Activated CD4-positive, alpha-beta memory T cell treated with anti-CD3 and anti-CD28 coated beads, Interleukin-2, amount 10 ng/mL, durations not matched to agents 7 days and 5 days (primary cell): ENCODE data around the gene NCLN. TPM values are rescaled to one million over a fixed set of nuclear protein-coding genes. Genes with fewer than 3 reads are reported as not detected.
"Not testable (repeated sequence)": the region's sequence is repeated elsewhere in the genome, so short reads cannot be mapped to it uniquely, and the experiment has no call there.

Experiments
- CTCF ChIA-PET: fragments of 350-600 bp; sonication (Branson Sonifier 250); formaldehyde crosslinking; loops from one replicate; lab custom pipeline; 2021; ENCODE audit warnings: antibody characterized with exemption, inconsistent platforms; lab: Charles Lee
- POLR2A ChIA-PET: fragments of 350-600 bp; sonication (Branson Sonifier 250); formaldehyde crosslinking; loops from one replicate; lab custom pipeline; 2021; ENCODE audit warnings: antibody characterized with exemption; lab: Charles Lee
- DNase-seq: peaks from one replicate; pipeline ENCODE4 v3.0.0-alpha.2; 2020
- H3K27ac Mint-ChIP-seq: one replicate; pipeline ENCODE4 v1.8.0; 2021; ENCODE audit warnings: mild to moderate bottlenecking, mixed read lengths
- H3K27me3 Mint-ChIP-seq: one replicate; pipeline ENCODE4 v1.8.0; 2021; ENCODE audit warnings: mixed read lengths
- H3K36me3 Mint-ChIP-seq: one replicate; pipeline ENCODE4 v1.8.0; 2021; ENCODE audit warnings: low read depth, mixed read lengths
- H3K4me1 Mint-ChIP-seq: one replicate; pipeline ENCODE4 v1.8.0; 2021; ENCODE audit warnings: mixed read lengths
- H3K4me3 Mint-ChIP-seq: one replicate; pipeline ENCODE4 v1.8.0; 2021; ENCODE audit warnings: mild to moderate bottlenecking, mixed read lengths
- H3K9me3 Mint-ChIP-seq: one replicate; pipeline ENCODE4 v1.8.0; 2021; ENCODE audit warnings: mixed read lengths
- total RNA-seq, 2 experiments: library from RNA; stranded (reverse); gene quantifications; one replicate each; pipeline ENCODE4 v1.2.3, GENCODE V29; 2021

Gene NCLN
- total RNA-seq, 2 experiments from 2014 or later = 49.6 to 52.0 TPM

DNA sequence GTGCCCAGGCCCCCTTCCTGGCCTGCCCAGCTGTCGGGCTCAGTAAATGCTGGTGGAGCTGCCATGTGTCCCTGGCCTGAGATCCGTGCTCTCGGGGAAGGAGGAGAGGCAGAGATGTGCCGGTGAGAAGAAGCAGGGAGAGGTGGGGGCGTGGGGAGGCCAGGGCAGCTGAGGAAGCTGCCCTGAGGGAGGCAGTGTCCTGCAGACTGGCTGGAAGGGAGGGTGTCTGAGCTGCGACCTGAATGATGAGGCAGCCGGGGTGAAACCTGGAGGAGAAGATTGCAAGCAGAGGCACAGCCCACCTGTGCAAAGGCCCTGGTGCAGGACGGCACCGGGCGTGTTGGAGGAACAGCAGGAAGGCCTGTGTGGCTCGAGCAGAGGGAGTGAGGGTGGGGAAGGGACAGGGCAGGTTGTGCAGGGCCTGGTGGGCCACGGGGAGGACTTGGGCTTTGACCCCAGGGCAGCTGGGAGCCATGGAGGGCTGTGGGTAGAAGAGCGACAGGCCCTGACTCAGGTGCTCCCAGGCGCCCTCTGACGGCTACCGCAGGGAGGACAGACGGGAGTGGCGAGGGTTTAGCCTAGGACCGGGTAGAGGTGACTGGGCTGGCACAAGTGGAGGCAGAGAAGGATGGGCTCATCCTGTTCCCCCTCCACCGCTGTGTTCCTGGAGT is 24.8 kb downstream of the NCLN start:
- H3K27me3 Mint-ChIP-seq = no peaks in the 10 kb centered on the region
- peak; percentile 78 for DNase-seq
- H3K27ac Mint-ChIP-seq = no peak overlapping the region
- CTCF ChIA-PET = interaction anchor here (0.9 kb wide), 1 partner anchor 107 kb away, joined by 3 read pairs; no protein-coding TSS in a partner anchor
- H3K4me1 Mint-ChIP-seq = peaks cover 2% of the 10 kb centered on the region
- H3K36me3 Mint-ChIP-seq = peaks cover 2% of the 10 kb centered on the region
- no peak overlapping the region for H3K4me3 Mint-ChIP-seq
- H3K9me3 Mint-ChIP-seq = no peaks in the 10 kb centered on the region
- POLR2A ChIA-PET = interaction anchor here (0.8 kb wide), 1 partner anchor 31 kb away, joined by 3 read pairs; no protein-coding TSS in a partner anchor

DNA sequence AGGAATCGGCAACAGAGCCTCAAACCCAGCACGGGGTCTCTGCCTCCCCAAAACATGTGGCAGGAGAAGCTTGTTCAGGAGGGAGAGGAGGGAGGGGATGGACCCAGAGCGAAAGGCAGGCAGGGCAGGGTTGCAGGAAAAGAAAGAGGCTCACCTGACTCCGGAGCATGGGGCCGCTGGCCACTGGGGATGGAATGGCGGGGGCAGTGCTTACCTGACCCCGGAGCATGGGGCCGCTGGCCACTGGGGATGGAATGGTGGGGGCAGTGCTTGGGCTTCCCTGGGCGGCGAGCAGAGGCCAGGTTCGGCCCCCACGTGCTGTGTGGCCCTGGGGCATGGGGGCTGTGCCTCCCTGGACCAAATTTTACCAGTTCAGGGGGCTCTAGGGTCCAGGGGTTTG is 25.5 kb downstream of the NCLN start:
- CTCF ChIA-PET = interaction anchor here (0.6 to 0.9 kb wide), 2 partner anchors 108 to 249 kb away, joined by 3 read pairs; no protein-coding TSS in a partner anchor
- POLR2A ChIA-PET = no interaction called here
- peaks cover 2% of the 10 kb centered on the region for H3K36me3 Mint-ChIP-seq

DNA sequence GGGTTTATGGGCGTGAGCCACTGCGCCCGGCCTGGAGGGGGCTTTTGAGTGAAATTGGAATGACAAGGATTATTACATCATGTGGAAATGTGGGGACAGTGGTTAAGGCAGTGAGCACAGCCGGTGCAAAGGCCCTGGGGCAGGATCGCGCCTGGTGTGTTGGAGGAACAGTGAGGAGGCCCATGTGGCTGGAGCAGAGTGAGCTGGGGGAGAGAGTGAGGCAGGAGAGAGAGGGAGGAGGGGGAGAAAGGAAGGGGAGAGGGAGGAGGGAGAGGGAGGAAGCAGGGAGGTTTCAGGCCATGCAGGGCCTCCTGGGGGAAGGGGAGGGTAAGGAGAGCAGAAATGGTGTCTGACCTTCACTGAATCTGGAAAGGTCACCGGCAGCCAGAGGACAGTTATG is 27.4 kb downstream of the NCLN start:
- H3K27ac Mint-ChIP-seq = no peak overlapping the region
- peaks cover 2% of the 10 kb centered on the region for H3K4me1 Mint-ChIP-seq
- no peaks in the 10 kb centered on the region for H3K27me3 Mint-ChIP-seq
- no peak overlapping the region for H3K4me3 Mint-ChIP-seq
- H3K9me3 Mint-ChIP-seq = no peaks in the 10 kb centered on the region
- POLR2A ChIA-PET = no interaction called here
- no peak for DNase-seq
- no peaks in the 10 kb centered on the region for H3K36me3 Mint-ChIP-seq
- CTCF ChIA-PET = no interaction called here

More for the DNA sequence above, 25.5 kb downstream of the NCLN start:
- Mint-ChIP-seq H3K4me3 (no peak overlapping the region), H3K27ac (no peak overlapping the region), H3K27me3 (no peaks in the 10 kb centered on the region), H3K9me3 (no peaks in the 10 kb centered on the region), H3K4me1 (peaks cover 2% of the 10 kb centered on the region)
- DNase-seq = no peak

DNA sequence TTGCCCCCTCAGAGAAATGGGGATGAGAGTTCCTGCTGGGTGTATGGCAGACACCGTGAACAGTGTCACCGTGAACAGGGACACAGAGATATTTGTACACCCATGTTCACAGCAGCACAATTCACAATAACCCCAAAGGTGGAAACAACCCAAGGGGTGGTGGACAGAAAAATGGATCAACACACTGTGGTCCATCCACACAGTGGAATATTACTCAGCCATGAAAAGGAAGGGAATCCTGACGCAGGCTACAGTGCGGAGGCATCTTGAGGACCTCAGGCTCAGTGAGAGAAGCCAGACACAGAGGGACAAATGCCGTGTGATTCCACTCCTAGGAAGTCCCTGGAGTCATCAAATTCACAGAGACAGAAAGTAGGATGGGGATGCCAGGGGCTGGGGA is 31.1 kb downstream of the NCLN start:
- Mint-ChIP-seq H3K4me1 (no peaks in the 10 kb centered on the region), H3K4me3 (no peak overlapping the region), H3K27me3 (no peaks in the 10 kb centered on the region), H3K36me3 (no peaks in the 10 kb centered on the region), H3K27ac (no peak overlapping the region), H3K9me3 (no peaks in the 10 kb centered on the region)
- POLR2A ChIA-PET = no interaction called here
- DNase-seq = no peak
- CTCF ChIA-PET = interaction anchor here (0.6 kb wide), 1 partner anchor 305 kb away, joined by 4 read pairs; no protein-coding TSS in a partner anchor

DNA sequence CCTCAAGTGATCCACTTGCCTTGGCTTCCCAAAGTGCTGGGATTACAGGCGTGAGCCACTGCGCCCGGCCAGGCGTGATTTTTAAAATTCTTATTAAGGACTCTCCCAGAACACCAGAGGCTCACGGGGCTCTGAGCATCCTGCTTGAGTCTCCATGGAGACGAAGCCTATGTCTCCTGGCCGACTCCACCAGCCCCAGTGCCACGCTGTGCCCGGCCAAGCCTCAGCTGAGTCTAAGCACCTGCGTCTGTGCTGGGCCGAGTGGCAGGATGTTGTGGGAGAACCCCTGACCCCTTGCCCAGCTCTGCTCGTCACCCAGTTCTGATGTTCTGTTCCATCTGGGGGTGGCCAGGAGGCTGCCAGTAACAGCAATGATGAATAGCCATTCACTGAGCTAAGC is 34.8 kb downstream of the NCLN start:
- H3K4me3 Mint-ChIP-seq = no peak overlapping the region
- ChIA-PET CTCF (interaction anchor here (0.5 kb wide), 1 partner anchor 1412 kb away, joined by 3 read pairs; no protein-coding TSS in a partner anchor), POLR2A (no interaction called here)
- DNase-seq = no peak
- H3K27me3 Mint-ChIP-seq = peaks cover 7% of the 10 kb centered on the region
- H3K9me3 Mint-ChIP-seq = no peaks in the 10 kb centered on the region
- no peaks in the 10 kb centered on the region for H3K36me3 Mint-ChIP-seq
- no peaks in the 10 kb centered on the region for H3K4me1 Mint-ChIP-seq
- no peak overlapping the region for H3K27ac Mint-ChIP-seq

DNA sequence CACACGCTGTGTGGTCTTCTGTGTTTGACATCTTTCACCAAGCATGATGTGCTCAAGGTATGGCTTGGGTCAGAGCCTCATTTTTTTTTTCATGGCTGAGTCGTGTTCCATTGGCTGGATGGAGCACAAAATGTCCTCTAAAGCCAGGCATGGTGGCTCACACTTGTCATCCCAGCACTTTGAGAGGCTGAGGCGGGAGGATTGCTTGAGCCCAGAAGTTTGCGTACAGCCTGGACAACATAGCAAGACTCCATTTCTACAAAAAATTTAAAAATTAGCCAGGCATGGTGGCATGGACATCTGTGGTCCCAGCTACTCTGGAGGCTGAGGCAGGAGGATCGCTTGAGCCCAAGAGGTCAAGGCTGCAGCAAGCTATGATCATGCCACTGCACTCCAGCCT is 35.8 kb downstream of the NCLN start:
- H3K27ac Mint-ChIP-seq, H3K9me3 Mint-ChIP-seq, DNase-seq, H3K36me3 Mint-ChIP-seq, H3K4me1 Mint-ChIP-seq, CTCF ChIA-PET, POLR2A ChIA-PET, H3K4me3 Mint-ChIP-seq: not testable (repeated sequence)
- peaks cover 11% of the 10 kb centered on the region for H3K27me3 Mint-ChIP-seq

DNA sequence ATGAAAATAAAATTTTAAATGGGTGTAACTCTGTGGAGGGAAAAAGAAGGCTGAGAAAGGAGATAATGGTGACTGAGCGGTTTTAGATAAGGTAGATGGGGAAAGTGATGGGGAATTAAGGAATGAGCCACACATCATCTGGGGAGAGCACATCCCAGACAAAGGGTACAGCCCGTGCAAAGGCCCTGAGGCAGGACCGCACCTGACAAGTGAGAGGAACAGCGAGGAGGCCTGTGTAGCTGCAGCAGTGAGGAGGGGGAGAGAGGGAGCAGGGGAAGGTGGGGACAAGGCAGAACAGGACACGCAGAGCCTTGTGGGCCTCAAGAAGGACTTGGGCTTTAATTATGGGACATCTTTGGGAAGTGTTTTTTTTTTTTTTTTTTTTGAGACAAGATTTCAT is 37.0 kb downstream of the NCLN start:
- no peak overlapping the region for H3K4me3 Mint-ChIP-seq
- no peaks in the 10 kb centered on the region for H3K9me3 Mint-ChIP-seq
- CTCF ChIA-PET = no interaction called here
- no peaks in the 10 kb centered on the region for H3K36me3 Mint-ChIP-seq
- H3K27me3 Mint-ChIP-seq = peaks cover 18% of the 10 kb centered on the region
- H3K27ac Mint-ChIP-seq = no peak overlapping the region
- POLR2A ChIA-PET = no interaction called here
- H3K4me1 Mint-ChIP-seq = no peaks in the 10 kb centered on the region
- DNase-seq = no peak

DNA sequence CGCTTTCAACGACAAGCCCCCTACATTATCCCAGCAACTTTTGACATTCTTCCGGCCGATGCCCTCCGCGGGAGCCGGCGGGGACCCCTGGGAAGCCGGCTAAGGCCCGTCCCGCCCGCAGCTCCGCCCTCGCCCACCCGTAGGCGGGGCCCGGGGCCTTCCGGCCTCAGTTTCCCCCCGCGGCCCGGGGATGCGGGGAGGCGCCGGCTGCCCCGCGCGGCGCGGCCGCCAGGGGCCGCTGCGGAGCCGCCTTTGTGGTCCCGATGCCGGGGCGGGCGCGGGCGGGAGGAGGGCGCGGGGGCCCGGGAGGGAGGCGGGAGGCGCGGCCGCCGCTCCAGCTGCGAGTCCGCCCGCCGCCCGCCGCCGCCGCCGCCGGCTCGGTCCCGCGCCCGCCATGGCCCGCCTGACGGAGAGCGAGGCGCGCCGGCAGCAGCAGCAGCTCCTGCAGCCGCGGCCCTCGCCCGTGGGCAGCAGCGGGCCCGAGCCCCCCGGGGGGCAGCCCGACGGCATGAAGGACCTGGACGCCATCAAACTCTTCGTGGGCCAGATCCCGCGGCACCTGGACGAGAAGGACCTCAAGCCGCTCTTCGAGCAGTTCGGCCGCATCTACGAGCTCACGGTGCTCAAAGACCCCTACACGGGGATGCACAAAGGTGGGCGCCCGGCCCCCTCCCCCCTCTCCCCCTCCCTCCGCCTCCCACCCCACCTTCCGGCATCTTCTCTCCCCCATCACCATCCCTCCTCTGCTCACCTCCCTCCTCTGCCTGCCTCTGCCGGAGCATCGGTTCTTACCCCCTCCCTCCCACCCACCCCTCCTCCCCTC is 38.8 kb downstream of the NCLN start, which contains the start of gene CELF5:
Gene CELF5 (plus strand): TSS at position 316 of the 823 bp plus-strand sequence. CDS start 79 bp downstream, at position 395.
- Mint-ChIP-seq H3K4me1 (no peaks in the 10 kb centered on the region), H3K27me3 (peaks cover 27% of the 10 kb centered on the region), H3K4me3 (no peak within 1 kb of the TSS), H3K9me3 (no peaks in the 10 kb centered on the region), H3K36me3 (no peaks in the 10 kb centered on the region), H3K27ac (no peak within 1 kb of the TSS)
- ChIA-PET POLR2A (no interaction called here), CTCF (interaction anchor here (1.1 kb wide), 1 partner anchor 10 kb away, joined by 3 read pairs; no protein-coding TSS in a partner anchor)
- DNase-seq = peak; percentile 59

DNA sequence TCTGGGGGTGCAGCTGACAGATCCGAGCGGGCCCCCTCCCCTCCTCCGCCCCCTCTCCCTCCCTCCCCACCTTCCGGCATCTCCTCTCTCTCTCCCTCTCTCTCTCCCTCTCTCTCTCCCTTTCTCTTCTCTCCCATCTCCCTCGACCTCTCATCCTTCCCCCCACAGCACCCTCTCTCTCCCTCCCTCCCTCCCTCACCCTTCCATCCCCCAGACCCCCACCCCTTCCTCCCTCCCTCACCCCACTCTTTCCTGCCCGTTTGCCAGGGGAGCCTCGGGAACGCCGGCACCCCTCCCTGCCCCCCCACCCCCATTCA is 39.4 kb downstream of the NCLN start:
- H3K36me3 Mint-ChIP-seq = no peaks in the 10 kb centered on the region
- CTCF ChIA-PET = no interaction called here
- DNase-seq = no peak
- peaks cover 29% of the 10 kb centered on the region for H3K27me3 Mint-ChIP-seq
- no peak overlapping the region for H3K27ac Mint-ChIP-seq
- no peak overlapping the region for H3K4me3 Mint-ChIP-seq
- H3K9me3 Mint-ChIP-seq = no peaks in the 10 kb centered on the region
- H3K4me1 Mint-ChIP-seq = no peaks in the 10 kb centered on the region
- POLR2A ChIA-PET = no interaction called here

DNA sequence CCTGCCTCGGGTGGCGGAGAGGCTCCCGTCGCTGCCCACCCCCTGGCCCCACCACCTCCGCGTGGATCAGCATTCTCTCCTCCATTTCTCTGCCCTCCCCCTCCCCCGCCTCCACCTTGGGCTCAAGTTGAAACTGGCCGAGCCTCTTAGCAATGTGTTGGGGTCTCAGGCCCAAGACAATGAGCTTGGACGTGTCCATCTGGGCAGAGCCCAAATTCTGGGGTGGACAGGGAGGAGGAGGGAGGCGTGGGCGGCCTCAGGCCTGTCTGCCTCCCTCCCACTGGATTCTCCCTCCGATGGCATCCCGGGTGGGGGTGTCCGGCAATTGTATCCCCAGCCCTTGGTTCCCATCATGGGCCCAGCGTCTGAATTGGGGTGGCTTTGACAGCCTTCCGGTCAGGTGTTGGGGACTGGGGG is 40.0 kb downstream of the NCLN start:
- no peak overlapping the region for H3K27ac Mint-ChIP-seq
- DNase-seq = no peak
- H3K36me3 Mint-ChIP-seq = no peaks in the 10 kb centered on the region
- no peaks in the 10 kb centered on the region for H3K4me1 Mint-ChIP-seq
- H3K4me3 Mint-ChIP-seq = no peak overlapping the region
- H3K9me3 Mint-ChIP-seq = no peaks in the 10 kb centered on the region
- ChIA-PET POLR2A (no interaction called here), CTCF (interaction anchor here (0.6 kb wide), 1 partner anchor 259 kb away, joined by 3 read pairs; no protein-coding TSS in a partner anchor)
- H3K27me3 Mint-ChIP-seq = peaks cover 29% of the 10 kb centered on the region

DNA sequence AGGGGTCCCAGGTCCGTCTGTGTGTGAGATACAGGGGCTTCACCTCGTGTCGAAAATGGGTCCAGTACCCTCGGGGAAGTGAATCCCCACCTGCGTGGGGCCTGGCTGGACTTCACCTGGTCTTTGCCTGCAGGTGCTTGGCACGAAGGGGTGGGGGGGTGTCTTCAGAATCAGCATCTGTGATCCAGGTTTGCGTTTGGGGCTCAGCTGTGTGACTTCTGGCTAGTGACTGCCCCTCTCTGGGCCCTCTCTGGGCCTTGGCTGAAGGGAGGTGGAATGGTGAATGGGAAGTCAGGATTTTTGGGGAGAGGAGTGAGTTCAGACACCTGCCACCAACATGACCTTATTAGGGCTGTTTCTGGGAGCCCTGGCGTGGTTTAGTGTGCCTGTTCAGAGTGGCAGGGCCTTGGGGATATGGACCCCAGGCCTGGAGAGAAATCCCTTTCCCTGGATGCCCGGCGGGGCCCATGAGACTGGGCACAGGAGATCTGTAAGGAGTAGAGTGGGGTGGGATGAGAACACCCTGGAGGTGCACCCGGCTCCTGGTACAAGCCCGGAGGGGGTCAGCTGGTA is 41.4 kb downstream of the NCLN start:
- Mint-ChIP-seq H3K9me3 (no peaks in the 10 kb centered on the region), H3K4me3 (no peak overlapping the region), H3K27me3 (peaks cover 29% of the 10 kb centered on the region), H3K4me1 (no peaks in the 10 kb centered on the region), H3K27ac (no peak overlapping the region), H3K36me3 (no peaks in the 10 kb centered on the region)
- ChIA-PET POLR2A (no interaction called here), CTCF (no interaction called here)
- DNase-seq = no peak

DNA sequence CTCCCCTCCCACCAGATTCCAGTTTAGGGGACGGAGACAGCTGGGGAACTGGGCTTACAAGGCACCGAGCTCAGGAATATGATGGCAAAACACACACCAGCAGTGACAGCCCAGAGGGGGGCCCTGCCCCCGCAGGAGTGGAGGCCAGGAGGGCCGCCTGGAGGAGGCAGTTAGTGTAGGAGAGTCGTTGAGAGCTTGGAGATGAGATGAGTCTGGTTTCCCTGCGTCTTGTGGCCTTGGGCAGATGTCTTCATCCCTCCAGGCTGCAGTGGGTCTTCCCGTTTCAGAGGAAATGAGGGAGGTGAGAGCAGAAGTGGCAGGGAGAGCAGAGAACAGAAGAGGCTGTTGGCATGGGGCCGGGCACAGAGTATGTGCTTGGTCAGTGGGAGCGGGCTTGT is 43.6 kb downstream of the NCLN start:
- no peak for DNase-seq
- CTCF ChIA-PET = interaction anchor here (2.2 kb wide), 1 partner anchor 46 kb away, joined by 8 read pairs; no protein-coding TSS in a partner anchor
- POLR2A ChIA-PET = no interaction called here

More for the DNA sequence above, 43.6 kb downstream of the NCLN start:
- Mint-ChIP-seq H3K27me3 (peaks cover 24% of the 10 kb centered on the region), H3K4me1 (no peaks in the 10 kb centered on the region), H3K9me3 (no peaks in the 10 kb centered on the region), H3K27ac (no peak overlapping the region), H3K36me3 (no peaks in the 10 kb centered on the region), H3K4me3 (no peak overlapping the region)
